HepG2 (cell line): Measurements from ENCODE around the gene NFS1. TPM values are rescaled to one million over a fixed set of nuclear protein-coding genes. Genes with fewer than 3 reads are reported as not detected.

ENCODE experiments used
- KDM5A ChIP-seq: fragments of 200-600 bp; sonication (generic); IDR thresholded peaks from 2 replicates; pipeline ENCODE4 v1.7.0; 2018; ENCODE audit warnings: antibody characterized with exemption, mild to moderate bottlenecking, low read length, borderline replicate concordance
- LCORL ChIP-seq, 2 experiments: fragments of 450-650 bp in 1 of 2; sonication (generic) in 1 of 2; formaldehyde crosslinking in 1 of 2; IDR thresholded peaks; 2 replicates each; pipeline versions ENCODE4 v1.5.0 to v1.6.1; 2017 to 2020; ENCODE audit warnings: antibody characterized with exemption in 1 of 2, missing genetic modification reagents in 1 of 2
- MBD4 ChIP-seq: IDR thresholded peaks from 2 replicates; pipeline ENCODE4 v1.6.1; 2012; ENCODE audit warnings: low read length, inconsistent platforms, borderline replicate concordance
- NFIC ChIP-seq: IDR thresholded peaks from 2 replicates; pipeline ENCODE4 v1.6.1; 2012; ENCODE audit warnings: mild to moderate bottlenecking, low read length, inconsistent platforms
- PAF1 ChIP-seq: IDR thresholded peaks from 2 replicates; pipeline ENCODE4 v1.6.1; 2016; ENCODE audit warnings: missing genetic modification reagents, missing compliant biosample characterization
- THAP11 ChIP-seq: IDR thresholded peaks from 2 replicates; pipeline ENCODE4 v1.6.1; 2016; ENCODE audit warnings: missing biosample characterization, missing genetic modification reagents
- ZNF460 ChIP-seq: sonication (generic); formaldehyde crosslinking; IDR thresholded peaks from 2 replicates; pipeline ENCODE4 v1.5.1; 2020; ENCODE audit warnings: missing genetic modification reagents, mild to moderate bottlenecking, borderline replicate concordance
- polyA plus RNA-seq, 8 experiments: library from polyadenylated mRNA; depleted of rRNA in 3 of 8; stranded (reverse) in 7 of 8; unstranded in 1 of 8; fragments of >200 nt; fragmentation: Illumina TruSeq in 4 of 8; extraction: Trizol in 4 of 8; gene quantifications; 2 replicates each; pipeline versions ENCODE4 v1.2.1 to v1.2.3, GENCODE V29; 2011 to 2016; ENCODE audit warnings: low read depth in 4 of 8, missing spikeins in 1 of 8, mixed read lengths in 1 of 8; ENCODE audit not compliant: insufficient read depth in 1 of 8
- total RNA-seq, 5 experiments: library from RNA; depleted of rRNA; stranded (reverse); fragments of >200 nt; fragmentation: Illumina TruSeq; extraction: Trizol; gene quantifications; 2 replicates each; pipeline ENCODE4 v1.2.3, GENCODE V29; 2016; ENCODE audit warnings: low read depth in 1 of 5
- TF ChIP-seq, protein P1 (sequence below): sonication (generic); formaldehyde crosslinking; IDR thresholded peaks from 2 replicates; pipeline ENCODE4 v1.4.0; 2020; ENCODE audit warnings: missing genetic modification reagents
- TF ChIP-seq, protein P2 (sequence below): sonication (generic); formaldehyde crosslinking; conservative IDR thresholded peaks from 2 replicates; pipeline ENCODE4 v1.4.0; 2020; ENCODE audit warnings: missing genetic modification reagents
- TF ChIP-seq, protein P3 (sequence below): sonication (generic); formaldehyde crosslinking; conservative IDR thresholded peaks from 2 replicates; pipeline ENCODE4 v1.4.0; 2020; ENCODE audit warnings: missing genetic modification reagents

Gene NFS1
- total and polyA plus RNA-seq, 2 of the 13 experiments (the other 11 are each of a cell fraction or from before 2014, with no cell fraction given), result 65.9 to 88.1 TPM

DNA sequence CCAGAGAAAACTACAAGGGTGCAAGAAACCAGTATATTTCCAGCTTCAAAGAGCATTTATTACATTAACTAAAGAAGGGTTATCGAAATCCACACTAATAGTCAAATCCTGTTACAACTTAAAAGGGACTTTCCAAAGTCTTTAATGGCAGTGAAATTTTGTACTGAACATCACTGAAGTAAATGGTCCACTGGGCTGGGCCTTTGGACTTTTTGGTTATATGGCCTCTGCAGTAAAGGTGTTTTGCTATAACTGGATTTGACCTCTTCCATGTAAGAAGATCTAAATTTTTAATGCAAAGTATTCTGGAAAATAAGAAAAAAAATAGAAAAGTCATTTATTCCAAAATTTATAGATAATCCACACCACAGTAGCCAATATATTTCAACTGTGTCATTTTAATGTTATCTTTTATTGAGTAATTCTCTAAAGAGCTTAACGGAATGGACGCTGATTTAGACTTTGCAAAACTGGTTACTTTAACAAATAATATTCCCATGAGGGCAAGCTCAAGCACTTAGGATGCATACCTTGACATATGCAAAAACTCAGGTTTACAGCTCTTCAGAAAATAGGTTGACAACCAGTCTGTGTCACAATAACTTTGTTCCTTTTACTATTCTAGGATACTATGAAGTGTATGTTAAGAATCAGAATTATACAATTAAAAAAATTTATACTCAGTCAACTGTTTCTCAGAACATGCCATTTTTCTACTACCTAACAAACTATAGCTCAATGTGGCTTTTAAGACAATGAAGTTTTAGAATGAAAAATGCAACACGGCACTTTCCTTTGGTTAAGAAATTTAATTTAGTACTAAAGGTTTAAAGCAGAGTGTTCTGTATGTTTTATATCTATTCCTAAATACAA is 35.9 kb upstream of the NFS1 start (continued):
- TF ChIP-seq, protein P1, sequence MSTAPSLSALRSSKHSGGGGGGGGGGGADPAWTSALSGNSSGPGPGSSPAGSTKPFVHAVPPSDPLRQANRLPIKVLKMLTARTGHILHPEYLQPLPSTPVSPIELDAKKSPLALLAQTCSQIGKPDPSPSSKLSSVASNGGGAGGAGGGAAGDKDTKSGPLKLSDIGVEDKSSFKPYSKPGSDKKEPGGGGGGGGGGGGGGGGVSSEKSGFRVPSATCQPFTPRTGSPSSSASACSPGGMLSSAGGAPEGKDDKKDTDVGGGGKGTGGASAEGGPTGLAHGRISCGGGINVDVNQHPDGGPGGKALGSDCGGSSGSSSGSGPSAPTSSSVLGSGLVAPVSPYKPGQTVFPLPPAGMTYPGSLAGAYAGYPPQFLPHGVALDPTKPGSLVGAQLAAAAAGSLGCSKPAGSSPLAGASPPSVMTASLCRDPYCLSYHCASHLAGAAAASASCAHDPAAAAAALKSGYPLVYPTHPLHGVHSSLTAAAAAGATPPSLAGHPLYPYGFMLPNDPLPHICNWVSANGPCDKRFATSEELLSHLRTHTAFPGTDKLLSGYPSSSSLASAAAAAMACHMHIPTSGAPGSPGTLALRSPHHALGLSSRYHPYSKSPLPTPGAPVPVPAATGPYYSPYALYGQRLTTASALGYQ, result no peak
- TF ChIP-seq LCORL (IDR thresholded peaks at IDR 0.05) (no peak), LCORL (CRISPR knock-in tag; IDR thresholded peaks at IDR 0.05) (0 out of 2 replicates have a peak, but pooled peaks have one; percentile 11), KDM5A (0 out of 2 replicates have a peak, but pooled peaks have one; percentile 16), NFIC (no peak), THAP11 (0 out of 2 replicates have a peak, but pooled peaks have one; percentile 9), PAF1 (CRISPR knock-in tag) (0 out of 2 replicates have a peak, but pooled peaks have one; percentile 60), MBD4 (peak; percentile 44; the same call in 1 of the 2 replicates), ZNF460 (CRISPR knock-in tag) (0 out of 2 replicates have a peak, but pooled peaks have one; percentile 3)
- TF ChIP-seq, protein P2, sequence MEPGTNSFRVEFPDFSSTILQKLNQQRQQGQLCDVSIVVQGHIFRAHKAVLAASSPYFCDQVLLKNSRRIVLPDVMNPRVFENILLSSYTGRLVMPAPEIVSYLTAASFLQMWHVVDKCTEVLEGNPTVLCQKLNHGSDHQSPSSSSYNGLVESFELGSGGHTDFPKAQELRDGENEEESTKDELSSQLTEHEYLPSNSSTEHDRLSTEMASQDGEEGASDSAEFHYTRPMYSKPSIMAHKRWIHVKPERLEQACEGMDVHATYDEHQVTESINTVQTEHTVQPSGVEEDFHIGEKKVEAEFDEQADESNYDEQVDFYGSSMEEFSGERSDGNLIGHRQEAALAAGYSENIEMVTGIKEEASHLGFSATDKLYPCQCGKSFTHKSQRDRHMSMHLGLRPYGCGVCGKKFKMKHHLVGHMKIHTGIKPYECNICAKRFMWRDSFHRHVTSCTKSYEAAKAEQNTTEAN (CRISPR knock-in tag), result 0 out of 2 replicates have a peak, but pooled peaks have one; percentile 11
- TF ChIP-seq, protein P3, sequence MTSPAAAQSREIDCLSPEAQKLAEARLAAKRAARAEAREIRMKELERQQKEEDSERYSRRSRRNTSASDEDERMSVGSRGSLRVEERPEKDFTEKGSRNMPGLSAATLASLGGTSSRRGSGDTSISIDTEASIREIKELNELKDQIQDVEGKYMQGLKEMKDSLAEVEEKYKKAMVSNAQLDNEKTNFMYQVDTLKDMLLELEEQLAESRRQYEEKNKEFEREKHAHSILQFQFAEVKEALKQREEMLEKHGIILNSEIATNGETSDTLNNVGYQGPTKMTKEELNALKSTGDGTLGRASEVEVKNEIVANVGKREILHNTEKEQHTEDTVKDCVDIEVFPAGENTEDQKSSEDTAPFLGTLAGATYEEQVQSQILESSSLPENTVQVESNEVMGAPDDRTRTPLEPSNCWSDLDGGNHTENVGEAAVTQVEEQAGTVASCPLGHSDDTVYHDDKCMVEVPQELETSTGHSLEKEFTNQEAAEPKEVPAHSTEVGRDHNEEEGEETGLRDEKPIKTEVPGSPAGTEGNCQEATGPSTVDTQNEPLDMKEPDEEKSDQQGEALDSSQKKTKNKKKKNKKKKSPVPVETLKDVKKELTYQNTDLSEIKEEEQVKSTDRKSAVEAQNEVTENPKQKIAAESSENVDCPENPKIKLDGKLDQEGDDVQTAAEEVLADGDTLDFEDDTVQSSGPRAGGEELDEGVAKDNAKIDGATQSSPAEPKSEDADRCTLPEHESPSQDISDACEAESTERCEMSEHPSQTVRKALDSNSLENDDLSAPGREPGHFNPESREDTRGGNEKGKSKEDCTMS (CRISPR knock-in tag), result no peak
